Endodermal cell (in vitro differentiated cells): ENCODE data around the gene ARHGAP42. TPM values are rescaled to one million over a fixed set of nuclear protein-coding genes. Genes with fewer than 3 reads are reported as not detected.

ENCODE experiments used
- DNase-seq: peaks from one replicate; pipeline ENCODE4 v3.0.0-alpha.2; 2017
- H3K27ac ChIP-seq: 2 replicates; pipeline ENCODE4 v1.5.1; 2013; ENCODE audit warnings: mild to moderate bottlenecking, low read depth, low read length, moderate library complexity
- H3K27me3 ChIP-seq: 2 replicates; pipeline ENCODE4 v1.6.1; 2013; ENCODE audit warnings: mild to moderate bottlenecking, low read length, moderate library complexity; ENCODE audit not compliant: insufficient read depth, control insufficient read depth, poor library complexity, severe bottlenecking
- H3K36me3 ChIP-seq: 2 replicates; pipeline ENCODE4 v1.7.0; 2013; ENCODE audit warnings: mild to moderate bottlenecking, low read length, moderate library complexity; ENCODE audit not compliant: control insufficient read depth, insufficient read depth
- H3K4me1 ChIP-seq: one replicate; pipeline ENCODE4 v1.7.0; 2013; ENCODE audit warnings: low read length; ENCODE audit not compliant: control insufficient read depth, insufficient read depth
- H3K4me3 ChIP-seq: 2 replicates; pipeline ENCODE4 v1.5.1; 2013; ENCODE audit warnings: mild to moderate bottlenecking, low read length, moderate library complexity
- H3K9ac ChIP-seq: 2 replicates; pipeline ENCODE4 v1.6.1; 2013; ENCODE audit warnings: mild to moderate bottlenecking, low read length, moderate library complexity; ENCODE audit not compliant: poor library complexity, severe bottlenecking; ENCODE audit errors: extremely low read depth
- H3K9me3 ChIP-seq: 2 replicates; pipeline ENCODE4 v1.6.1; 2013; ENCODE audit warnings: mild to moderate bottlenecking, low read length, moderate library complexity; ENCODE audit not compliant: control insufficient read depth
- H3K27ac Mint-ChIP-seq: 2 replicates; pipeline ENCODE4 v1.8.0; 2020; ENCODE audit warnings: mixed read lengths
- H3K27me3 Mint-ChIP-seq: 2 replicates; pipeline ENCODE4 v1.8.0; 2021; ENCODE audit warnings: mild to moderate bottlenecking, mixed read lengths; ENCODE audit not compliant: insufficient read depth
- H3K36me3 Mint-ChIP-seq: 2 replicates; pipeline ENCODE4 v1.8.0; 2020; ENCODE audit warnings: low read depth, mixed read lengths
- H3K4me1 Mint-ChIP-seq: 2 replicates; pipeline ENCODE4 v1.8.0; 2020; ENCODE audit warnings: mixed read lengths
- H3K4me3 Mint-ChIP-seq: 2 replicates; pipeline ENCODE4 v1.8.0; 2020; ENCODE audit warnings: mild to moderate bottlenecking, moderate library complexity, mixed read lengths
- H3K9me3 Mint-ChIP-seq: 2 replicates; pipeline ENCODE4 v1.8.0; 2020; ENCODE audit warnings: mild to moderate bottlenecking, mixed read lengths
- WGBS, 2 experiments: methylation state at CpG; one replicate each; pipeline versions ENCODE4 v1.1.5 to v1.1.7; 2013; ENCODE audit warnings: missing lambda C conversion rate in 2 of 2, mixed read lengths in 1 of 2; ENCODE audit not compliant: insufficient coverage in 1 of 2, insufficient read length in 1 of 2; 5-methylcytosine and 5-hydroxymethylcytosine counted together
- total RNA-seq, 2 donors: library from RNA; stranded (reverse); fragmentation: NEBNext Ultra II Directional in 1 of 2; extraction: Animal tissue kit (Norgen Biotek cat#: 25700) in 1 of 2; gene quantifications; 2 replicates in 1 of 2; 3 replicates in 1 of 2; pipeline ENCODE4 v1.2.1, GENCODE V29; 2021
- TF ChIP-seq, protein P1 (sequence below): fragments of 200-600 bp; sonication (generic); conservative IDR thresholded peaks from 2 replicates; pipeline ENCODE4 v1.5.0; 2021; ENCODE audit warnings: antibody characterized with exemption, mild to moderate bottlenecking

ARHGAP42 gene
- total RNA-seq, 2 donors from 2014 or later: 164 to 176 TPM

DNA sequence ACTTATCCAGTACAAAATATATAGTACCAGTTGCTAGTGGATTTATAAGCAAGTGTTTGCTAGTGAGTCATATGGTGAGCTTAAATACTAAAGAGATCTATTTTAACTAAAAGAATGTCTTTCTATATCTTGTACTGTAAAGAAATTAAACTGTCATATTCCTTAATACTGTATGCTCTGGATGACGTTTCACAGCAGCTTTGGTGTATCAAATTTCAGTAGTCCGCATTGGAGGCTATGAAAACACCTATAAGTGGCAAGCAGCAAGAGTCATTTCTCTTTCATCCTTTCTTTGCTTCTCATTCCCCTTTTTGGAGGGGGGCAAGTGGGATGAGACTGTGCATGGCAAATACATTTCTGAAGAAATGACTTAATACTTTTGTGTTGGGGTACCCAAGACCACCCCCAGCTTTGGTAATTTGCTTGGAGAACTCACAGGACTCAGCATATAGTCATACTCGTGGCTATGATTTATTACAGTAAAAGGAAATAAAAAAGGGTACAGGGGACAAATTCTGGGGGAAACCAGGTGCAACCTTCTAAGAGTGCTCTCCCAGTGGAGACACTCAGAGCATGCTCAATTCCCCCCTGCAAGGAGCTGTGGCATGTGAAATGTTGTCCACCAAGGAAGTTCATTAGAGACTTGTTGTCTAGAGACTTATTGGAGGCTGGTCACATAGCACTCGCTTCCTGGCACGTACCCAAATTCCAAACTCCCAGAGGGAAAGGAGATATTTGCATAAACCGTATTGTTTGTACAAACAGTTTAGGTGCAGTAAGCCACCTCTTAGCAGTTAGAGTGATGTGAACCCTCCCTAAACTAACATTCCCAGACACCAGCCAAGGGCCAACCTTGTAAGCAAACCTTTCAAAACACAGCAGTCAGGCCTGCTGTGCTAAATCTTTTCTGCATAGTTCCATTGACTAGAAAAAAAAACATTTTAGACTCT lies 231.7 kb downstream of the ARHGAP42 start:
- H3K4me3 ChIP-seq: no peak overlapping the region
- H3K4me1 ChIP-seq: peaks cover 2% of the 10 kb centered on the region
- Mint-ChIP-seq H3K36me3 (peaks cover 35% of the 10 kb centered on the region), H3K9me3 (no peaks in the 10 kb centered on the region), H3K27ac (peak overlapping the region; percentile 77), H3K27me3 (no peaks in the 10 kb centered on the region), H3K4me1 (peaks cover 9% of the 10 kb centered on the region), H3K4me3 (no peak overlapping the region)
- peak overlapping the region; percentile 4 for H3K27ac ChIP-seq
- H3K27me3 ChIP-seq: no peaks in the 10 kb centered on the region
- WGBS, 2 experiments: 92 to 93% methylated on average over 2 to 6 of the region's 6 CpGs
- DNase-seq: no peak
- H3K9me3 ChIP-seq: no peaks in the 10 kb centered on the region
- no peak overlapping the region for H3K9ac ChIP-seq
- H3K36me3 ChIP-seq: peaks cover 63% of the 10 kb centered on the region
- TF ChIP-seq, protein P1, sequence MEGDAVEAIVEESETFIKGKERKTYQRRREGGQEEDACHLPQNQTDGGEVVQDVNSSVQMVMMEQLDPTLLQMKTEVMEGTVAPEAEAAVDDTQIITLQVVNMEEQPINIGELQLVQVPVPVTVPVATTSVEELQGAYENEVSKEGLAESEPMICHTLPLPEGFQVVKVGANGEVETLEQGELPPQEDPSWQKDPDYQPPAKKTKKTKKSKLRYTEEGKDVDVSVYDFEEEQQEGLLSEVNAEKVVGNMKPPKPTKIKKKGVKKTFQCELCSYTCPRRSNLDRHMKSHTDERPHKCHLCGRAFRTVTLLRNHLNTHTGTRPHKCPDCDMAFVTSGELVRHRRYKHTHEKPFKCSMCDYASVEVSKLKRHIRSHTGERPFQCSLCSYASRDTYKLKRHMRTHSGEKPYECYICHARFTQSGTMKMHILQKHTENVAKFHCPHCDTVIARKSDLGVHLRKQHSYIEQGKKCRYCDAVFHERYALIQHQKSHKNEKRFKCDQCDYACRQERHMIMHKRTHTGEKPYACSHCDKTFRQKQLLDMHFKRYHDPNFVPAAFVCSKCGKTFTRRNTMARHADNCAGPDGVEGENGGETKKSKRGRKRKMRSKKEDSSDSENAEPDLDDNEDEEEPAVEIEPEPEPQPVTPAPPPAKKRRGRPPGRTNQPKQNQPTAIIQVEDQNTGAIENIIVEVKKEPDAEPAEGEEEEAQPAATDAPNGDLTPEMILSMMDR: no peak

GRCh38 chr11:100920593-100920992 lies 233.5 kb downstream of the ARHGAP42 start:
- no peak overlapping the region for H3K27ac Mint-ChIP-seq
- H3K36me3 Mint-ChIP-seq: peaks cover 24% of the 10 kb centered on the region
- Histone ChIP-seq H3K9me3 (no peaks in the 10 kb centered on the region), H3K36me3 (peaks cover 51% of the 10 kb centered on the region), H3K4me3 (no peak overlapping the region), H3K4me1 (peaks cover 2% of the 10 kb centered on the region), H3K27ac (no peak overlapping the region), H3K27me3 (no peaks in the 10 kb centered on the region), H3K9ac (no peak overlapping the region)
- H3K9me3 Mint-ChIP-seq: no peaks in the 10 kb centered on the region
- DNase-seq: no peak
- H3K4me3 Mint-ChIP-seq: no peak overlapping the region
- TF ChIP-seq, protein P1: no peak
- no peaks in the 10 kb centered on the region for H3K27me3 Mint-ChIP-seq
- H3K4me1 Mint-ChIP-seq: peaks cover 9% of the 10 kb centered on the region

DNA sequence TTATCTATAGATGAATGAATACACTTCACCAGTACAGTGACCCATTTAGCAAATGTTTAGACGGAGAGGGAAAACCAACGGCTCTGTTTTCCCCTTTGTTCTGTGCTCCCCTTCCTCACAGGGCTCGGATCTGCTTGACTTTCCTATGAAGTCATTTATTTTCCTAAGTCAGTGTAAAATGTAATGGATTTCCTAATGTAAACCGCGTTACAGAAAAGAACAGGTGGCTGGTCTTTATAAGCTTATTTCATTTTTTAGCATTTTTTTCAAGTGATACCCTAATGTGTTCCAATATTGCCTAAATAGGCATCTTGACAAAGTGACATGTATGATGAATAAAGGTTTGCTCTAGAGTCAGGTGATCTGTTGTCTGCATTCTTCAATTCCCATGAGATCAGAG lies 235.0 kb downstream of the ARHGAP42 start:
- WGBS, 2 experiments: 83% methylated on average over 5 of the region's 5 CpGs; no CpG with 5 or more reads in 1 of the 2 experiments
- peaks cover 22% of the 10 kb centered on the region for H3K36me3 Mint-ChIP-seq
- peaks cover 2% of the 10 kb centered on the region for H3K4me1 ChIP-seq
- peaks cover 9% of the 10 kb centered on the region for H3K4me1 Mint-ChIP-seq
- no peak overlapping the region for H3K4me3 Mint-ChIP-seq
- no peaks in the 10 kb centered on the region for H3K27me3 Mint-ChIP-seq
- no peak overlapping the region for H3K27ac Mint-ChIP-seq
- H3K9me3 ChIP-seq: no peaks in the 10 kb centered on the region
- no peak for DNase-seq
- no peaks in the 10 kb centered on the region for H3K27me3 ChIP-seq
- H3K27ac ChIP-seq: no peak overlapping the region
- TF ChIP-seq, protein P1: no peak
- no peaks in the 10 kb centered on the region for H3K9me3 Mint-ChIP-seq
- peaks cover 43% of the 10 kb centered on the region for H3K36me3 ChIP-seq
- H3K9ac ChIP-seq: no peak overlapping the region
- H3K4me3 ChIP-seq: no peak overlapping the region
